ENCODE measurements around the gene ENTPD2. TPM values are rescaled to one million over a fixed set of nuclear protein-coding genes. Genes with fewer than 3 reads are reported as not detected.

ENTPD2 gene
- total RNA-seq, 1 experiment from 2014 or later: 31.5 TPM

DNA sequence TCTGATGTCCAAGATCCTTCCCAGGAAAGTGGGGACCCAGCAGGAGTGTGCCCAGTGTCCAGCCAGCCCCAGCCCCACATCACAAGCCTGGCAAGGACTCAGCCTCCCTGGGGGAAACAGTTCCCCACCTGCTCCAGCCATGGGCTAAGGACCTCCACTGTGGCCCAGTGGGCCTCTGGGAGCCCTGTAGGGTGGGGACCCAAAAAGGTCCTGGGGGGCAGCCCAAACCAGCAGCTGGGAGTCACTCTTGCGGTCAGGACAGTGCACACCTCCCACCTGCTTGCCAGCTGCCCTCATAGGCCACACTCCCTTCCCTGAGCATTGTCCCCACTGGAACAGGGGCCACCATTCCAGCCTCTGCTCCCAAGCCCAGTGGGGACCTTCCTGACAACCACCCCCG, 27.5 kb downstream of the ENTPD2 start:
- no peak overlapping the region for H3K27ac Mint-ChIP-seq (ENCODE audit: low read depth, unreplicated experiment)

GRCh38 chr9:137025517-137025966, 28.3 kb downstream of the ENTPD2 start:
- H3K4me1 Mint-ChIP-seq (ENCODE audit: insufficient read depth, unreplicated experiment): peaks cover 8% of the 10 kb centered on the region
- H3K27ac Mint-ChIP-seq (ENCODE audit: low read depth, unreplicated experiment): no peak overlapping the region
- BruUV-seq (replicated peaks): no TSS peak
- H3K9me3 Mint-ChIP-seq (ENCODE audit: unreplicated experiment): no peaks in the 10 kb centered on the region
- ChIA-PET CTCF (interaction anchor here (0.5 to 8.1 kb wide), 8 partner anchors 10 to 558 kb away, joined by 3 to 85 read pairs (median 4); partner anchors contain the start of gene SAPCD2), POLR2A (interaction anchor here (0.7 to 0.9 kb wide), 2 partner anchors 10 to 82 kb away, joined by 3 to 4 read pairs; partner anchors contain the start of gene FBXW5)
- H3K27me3 Mint-ChIP-seq (ENCODE audit: insufficient read depth, unreplicated experiment): no peaks in the 10 kb centered on the region
- H3K4me3 Mint-ChIP-seq (ENCODE audit: unreplicated experiment): no peak overlapping the region
- peaks cover 5% of the 10 kb centered on the region for H3K36me3 Mint-ChIP-seq (ENCODE audit: insufficient read depth, unreplicated experiment)
- TF ChIP-seq, protein P1, sequence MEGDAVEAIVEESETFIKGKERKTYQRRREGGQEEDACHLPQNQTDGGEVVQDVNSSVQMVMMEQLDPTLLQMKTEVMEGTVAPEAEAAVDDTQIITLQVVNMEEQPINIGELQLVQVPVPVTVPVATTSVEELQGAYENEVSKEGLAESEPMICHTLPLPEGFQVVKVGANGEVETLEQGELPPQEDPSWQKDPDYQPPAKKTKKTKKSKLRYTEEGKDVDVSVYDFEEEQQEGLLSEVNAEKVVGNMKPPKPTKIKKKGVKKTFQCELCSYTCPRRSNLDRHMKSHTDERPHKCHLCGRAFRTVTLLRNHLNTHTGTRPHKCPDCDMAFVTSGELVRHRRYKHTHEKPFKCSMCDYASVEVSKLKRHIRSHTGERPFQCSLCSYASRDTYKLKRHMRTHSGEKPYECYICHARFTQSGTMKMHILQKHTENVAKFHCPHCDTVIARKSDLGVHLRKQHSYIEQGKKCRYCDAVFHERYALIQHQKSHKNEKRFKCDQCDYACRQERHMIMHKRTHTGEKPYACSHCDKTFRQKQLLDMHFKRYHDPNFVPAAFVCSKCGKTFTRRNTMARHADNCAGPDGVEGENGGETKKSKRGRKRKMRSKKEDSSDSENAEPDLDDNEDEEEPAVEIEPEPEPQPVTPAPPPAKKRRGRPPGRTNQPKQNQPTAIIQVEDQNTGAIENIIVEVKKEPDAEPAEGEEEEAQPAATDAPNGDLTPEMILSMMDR (IDR thresholded peaks at IDR 0.05; ENCODE audit: unreplicated experiment): no peak
- no peak for DNase-seq (ENCODE audit: unreplicated experiment)
- intact Hi-C loops (cut with micrococcal nuclease): no loop called here

More for the DNA sequence above, 27.5 kb downstream of the ENTPD2 start:
- Mint-ChIP-seq H3K9me3 (ENCODE audit: unreplicated experiment) (no peaks in the 10 kb centered on the region), H3K4me1 (ENCODE audit: insufficient read depth, unreplicated experiment) (peaks cover 8% of the 10 kb centered on the region), H3K4me3 (ENCODE audit: unreplicated experiment) (no peak overlapping the region), H3K27me3 (ENCODE audit: insufficient read depth, unreplicated experiment) (no peaks in the 10 kb centered on the region), H3K36me3 (ENCODE audit: insufficient read depth, unreplicated experiment) (peaks cover 5% of the 10 kb centered on the region)
- BruUV-seq (replicated peaks): no TSS peak
- TF ChIP-seq, protein P1 (IDR thresholded peaks at IDR 0.05; ENCODE audit: unreplicated experiment): no peak
- no peak for DNase-seq (ENCODE audit: unreplicated experiment)
- ChIA-PET CTCF (interaction anchor here (0.6 to 8.1 kb wide), 9 partner anchors 9 to 1163 kb away, joined by 3 to 85 read pairs (median 4); partner anchors contain the start of gene SAPCD2), POLR2A (interaction anchor here (1.0 to 1.3 kb wide), 3 partner anchors 9 to 226 kb away, joined by 3 to 6 read pairs (median 4); partner anchors contain the start of gene TPRN)
- intact Hi-C loops (cut with micrococcal nuclease): no loop called here

- intact Hi-C loops (cut with micrococcal nuclease): no loop called here
- ChIA-PET POLR2A (interaction anchor here (0.7 kb wide), 1 partner anchor 55 kb away, joined by 3 read pairs; no protein-coding TSS in a partner anchor), CTCF (no interaction called here)
- TF ChIP-seq, protein P1 (IDR thresholded peaks at IDR 0.05; ENCODE audit: unreplicated experiment): no peak
- no TSS peak for BruUV-seq (replicated peaks)
- Mint-ChIP-seq H3K27ac (ENCODE audit: low read depth, unreplicated experiment) (no peak overlapping the region), H3K36me3 (ENCODE audit: insufficient read depth, unreplicated experiment) (peaks cover 3% of the 10 kb centered on the region), H3K4me1 (ENCODE audit: insufficient read depth, unreplicated experiment) (no peaks in the 10 kb centered on the region), H3K9me3 (ENCODE audit: unreplicated experiment) (no peaks in the 10 kb centered on the region), H3K27me3 (ENCODE audit: insufficient read depth, unreplicated experiment) (no peaks in the 10 kb centered on the region), H3K4me3 (ENCODE audit: unreplicated experiment) (no peak overlapping the region)
- no peak for DNase-seq (ENCODE audit: unreplicated experiment)
Observed at GRCh38 chr9:137023583-137023991, 30.3 kb downstream of the ENTPD2 start.

DNA sequence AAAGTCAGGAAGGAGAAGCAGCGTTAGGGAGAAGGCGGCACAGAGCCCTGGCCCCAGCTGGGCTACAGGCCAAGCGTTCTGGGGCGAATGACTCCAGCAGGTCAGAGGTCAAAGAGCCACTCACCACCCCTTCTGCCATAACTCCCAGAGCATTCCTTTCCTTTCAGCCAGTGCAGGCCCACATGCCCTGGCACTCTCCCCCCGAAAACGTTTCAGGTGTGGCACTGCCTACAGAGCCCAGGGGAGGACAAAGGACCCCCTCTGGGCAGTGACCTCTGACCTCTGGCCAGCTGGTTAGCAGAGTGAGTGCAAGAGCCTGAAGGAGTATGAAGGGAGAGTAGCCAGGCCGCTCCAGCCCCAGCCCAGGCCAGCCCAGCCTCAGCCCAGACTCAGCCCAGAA, 30.7 kb downstream of the ENTPD2 start:
- H3K36me3 Mint-ChIP-seq (ENCODE audit: insufficient read depth, unreplicated experiment): no peaks in the 10 kb centered on the region
- no peaks in the 10 kb centered on the region for H3K27me3 Mint-ChIP-seq (ENCODE audit: insufficient read depth, unreplicated experiment)
- POLR2A ChIA-PET: interaction anchor here (0.7 kb wide), 1 partner anchor 54 kb away, joined by 3 read pairs; no protein-coding TSS in a partner anchor
- H3K9me3 Mint-ChIP-seq (ENCODE audit: unreplicated experiment): no peaks in the 10 kb centered on the region
- TF ChIP-seq, protein P1 (IDR thresholded peaks at IDR 0.05; ENCODE audit: unreplicated experiment): no peak
- H3K4me3 Mint-ChIP-seq (ENCODE audit: unreplicated experiment): no peak overlapping the region
- no peak for DNase-seq (ENCODE audit: unreplicated experiment)
- CTCF ChIA-PET: no interaction called here
- H3K27ac Mint-ChIP-seq (ENCODE audit: low read depth, unreplicated experiment): no peak overlapping the region
- intact Hi-C loops (cut with micrococcal nuclease): no loop called here
- BruUV-seq (replicated peaks): no TSS peak
- no peaks in the 10 kb centered on the region for H3K4me1 Mint-ChIP-seq (ENCODE audit: insufficient read depth, unreplicated experiment)

Data from MCF 10A (cell line).